IPS DF 4.7 (cell line): ENCODE data around the gene PI4KA.
A peak's percentile ranks its signal among the peaks of the same experiment; 100 is the strongest.

Experiments
- DNase-seq: peaks from one replicate; pipeline ENCODE4 v3.0.0-alpha.2; 2013; ENCODE audit warnings: low spot score; ENCODE audit errors: extremely low read depth

The PI4KA gene

GRCh38 chr22:20881869-20882815, 23.5 kb upstream of the PI4KA start:
- DNase-seq, result no peak

DNA sequence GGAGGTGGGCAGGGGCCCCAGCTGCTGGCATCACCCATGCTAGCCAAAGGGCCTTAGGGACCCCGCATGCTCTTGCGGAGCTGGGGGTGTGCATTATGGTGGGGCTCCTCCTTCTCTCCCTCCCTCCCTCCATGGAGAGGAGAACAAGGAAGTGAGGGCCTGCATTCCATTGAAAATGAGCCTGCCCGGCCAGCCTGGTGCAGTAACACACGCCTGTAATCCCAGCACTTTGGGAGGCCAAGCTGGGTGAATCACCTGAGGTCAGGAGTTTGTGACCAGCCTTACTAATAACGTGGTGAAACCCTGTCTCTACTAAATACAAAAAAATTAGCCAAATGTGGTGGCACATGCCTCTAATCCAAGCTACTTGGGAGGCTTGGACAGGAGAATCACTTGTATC, 22.6 kb upstream of the PI4KA start:
- DNase-seq, result no peak

GRCh38 chr22:20877715-20878114, 19.1 kb upstream of the PI4KA start:
- no peak for DNase-seq

DNA sequence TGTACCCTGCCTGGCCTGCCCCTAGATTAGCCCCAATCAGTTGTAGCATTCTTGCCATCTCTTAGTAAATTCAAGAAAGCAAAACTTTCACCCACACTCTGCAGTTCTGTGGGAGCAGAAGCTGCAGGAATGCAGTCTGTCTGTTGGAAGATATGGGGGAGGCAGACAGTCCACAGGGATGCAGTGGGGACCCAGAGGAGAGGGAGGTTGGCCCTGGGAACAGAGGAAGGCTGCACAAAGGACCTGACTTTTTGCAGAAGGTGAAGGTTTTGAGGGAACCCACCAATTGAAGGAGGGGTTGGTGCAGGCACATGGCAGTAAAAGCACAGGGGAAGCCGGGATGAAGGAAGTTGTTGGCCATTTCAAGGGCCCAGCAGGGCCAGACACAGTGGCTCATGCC, 16.7 kb upstream of the PI4KA start:
- no peak for DNase-seq

DNA sequence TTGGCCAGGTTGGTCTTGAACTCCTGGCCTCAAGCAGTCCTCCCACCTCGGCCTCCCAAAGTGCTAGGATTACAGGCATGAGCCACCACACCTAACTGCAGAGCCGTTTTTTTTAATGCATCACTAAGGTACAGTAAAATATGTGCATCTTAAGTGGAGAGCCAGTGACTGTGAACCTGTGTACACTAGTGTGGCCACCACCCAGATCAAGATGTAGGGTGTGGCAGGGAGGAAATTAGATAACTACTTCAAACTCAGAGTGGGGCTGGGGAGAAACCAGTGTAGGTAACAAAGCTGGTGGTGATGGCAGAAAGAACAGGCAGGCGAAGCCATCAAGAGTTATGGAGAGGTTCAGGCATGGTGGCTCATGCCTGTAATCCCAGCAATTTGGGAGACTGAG, 14.6 kb upstream of the PI4KA start:
- no peak for DNase-seq

DNA sequence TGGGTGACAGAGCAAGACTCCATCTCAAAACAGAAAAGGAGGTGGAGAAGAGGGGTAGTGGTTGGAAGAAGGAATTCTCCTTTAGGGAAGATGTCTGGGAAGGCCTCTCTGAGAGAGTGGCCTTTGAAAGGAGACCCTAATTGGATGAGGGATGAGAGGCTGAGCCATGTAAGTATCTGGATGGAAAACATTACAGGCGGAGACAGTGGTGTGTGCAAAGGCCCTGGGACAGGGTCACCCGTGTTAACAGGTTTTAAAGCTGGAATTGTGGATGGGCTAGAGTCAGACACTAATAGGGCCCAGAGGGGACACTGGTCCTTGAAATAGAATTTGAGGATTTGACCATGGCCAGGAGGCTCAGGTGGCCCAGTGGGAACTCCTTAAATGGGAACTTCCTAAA, 10.6 kb upstream of the PI4KA start:
- no peak for DNase-seq

DNA sequence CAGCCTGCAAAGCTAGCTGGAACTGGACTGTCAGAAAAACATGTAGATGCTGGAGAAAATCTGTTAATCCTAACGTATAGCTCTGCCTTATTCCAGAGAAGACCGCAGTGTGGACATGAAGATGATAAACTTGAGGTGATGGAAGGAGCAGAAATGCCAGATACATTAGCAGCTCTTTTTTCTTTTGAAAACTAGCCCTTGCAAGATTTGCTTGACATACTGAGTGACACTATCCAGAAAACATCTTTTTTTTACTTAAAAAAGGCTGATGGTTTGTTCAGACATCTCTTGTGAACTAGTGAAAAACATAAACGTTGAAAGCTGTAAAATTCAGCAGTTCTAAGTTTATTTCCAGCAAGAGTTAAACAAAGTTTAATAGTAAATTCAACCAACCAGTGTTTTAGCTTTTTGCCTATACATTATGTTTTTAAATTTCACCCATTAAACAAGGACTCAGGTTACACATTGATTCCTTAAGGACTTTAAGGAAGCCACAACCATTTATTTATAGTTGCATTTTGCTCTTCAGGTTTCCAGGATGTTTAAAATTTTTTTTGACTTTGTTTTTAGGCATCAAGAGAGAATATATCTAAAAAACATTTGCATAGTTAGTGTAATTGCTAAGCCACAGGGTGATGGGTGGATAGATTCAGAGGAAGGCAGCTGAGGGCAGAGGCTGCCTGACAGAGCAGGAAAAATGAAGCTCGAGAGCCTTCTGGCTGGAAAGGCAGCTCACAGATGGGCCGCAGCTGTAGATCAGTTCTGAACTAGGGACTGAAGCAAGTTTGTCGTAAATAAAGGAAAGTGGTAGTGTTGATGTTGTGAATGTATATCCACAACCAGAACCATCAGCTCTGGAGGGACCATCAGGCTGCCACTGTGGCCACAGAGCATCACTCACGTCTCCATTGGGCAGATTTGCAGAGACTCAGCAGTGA, 9.7 kb upstream of the PI4KA start:
- DNase-seq, result no peak

- no peak for DNase-seq
These were observed 8.8 kb upstream of the PI4KA start for GRCh38 chr22:20867179-20868024.

- no peak for DNase-seq
These were observed 8.1 kb upstream of the PI4KA start for GRCh38 chr22:20866736-20867135.

DNA sequence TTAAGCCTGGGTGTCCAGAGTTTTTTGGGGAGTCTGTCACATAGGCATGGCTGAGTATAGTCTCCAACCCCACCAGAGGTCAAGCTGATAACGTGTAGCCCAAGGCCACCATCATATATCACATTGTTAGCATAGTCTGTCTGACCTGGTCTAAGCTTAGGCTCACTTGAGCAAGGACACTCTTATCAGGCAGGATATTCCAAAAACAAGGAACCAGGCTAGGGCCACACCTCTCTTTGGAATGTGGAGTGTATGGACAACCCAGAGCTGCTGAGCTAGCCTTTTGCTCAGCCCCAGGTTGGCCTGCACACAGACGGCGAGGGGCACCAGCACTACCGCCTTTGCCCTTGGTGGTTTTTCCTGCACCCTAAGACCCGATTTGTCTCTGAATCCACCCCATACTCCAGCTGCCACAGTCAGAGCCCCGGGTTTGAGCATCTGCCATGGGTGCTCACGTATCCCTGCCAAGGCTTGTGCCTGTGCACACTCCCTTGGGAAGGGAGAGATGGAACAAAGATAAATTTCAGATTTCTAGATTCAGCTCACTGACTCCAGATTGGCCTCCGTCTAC, 7.3 kb upstream of the PI4KA start:
- no peak for DNase-seq

DNA sequence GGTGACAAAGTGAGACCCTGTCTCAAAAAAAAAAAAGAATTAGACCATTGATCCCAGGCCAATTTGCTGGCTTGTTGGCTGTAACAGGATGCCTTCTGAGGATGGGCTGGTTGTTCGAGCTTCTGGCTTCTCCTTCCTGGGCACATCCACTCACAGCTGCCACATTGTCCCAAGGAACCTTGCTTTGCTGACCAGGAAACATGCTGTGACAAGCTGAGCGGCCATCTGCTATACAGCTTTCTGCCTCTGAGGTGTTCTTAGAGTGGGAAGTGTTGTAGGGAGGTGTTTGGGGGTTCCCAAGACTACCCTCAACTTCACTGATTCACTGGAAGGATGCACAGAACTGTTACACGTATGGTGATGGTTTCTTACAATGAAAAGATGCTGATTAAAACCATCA, 6.7 kb upstream of the PI4KA start:
- DNase-seq, result no peak

DNA sequence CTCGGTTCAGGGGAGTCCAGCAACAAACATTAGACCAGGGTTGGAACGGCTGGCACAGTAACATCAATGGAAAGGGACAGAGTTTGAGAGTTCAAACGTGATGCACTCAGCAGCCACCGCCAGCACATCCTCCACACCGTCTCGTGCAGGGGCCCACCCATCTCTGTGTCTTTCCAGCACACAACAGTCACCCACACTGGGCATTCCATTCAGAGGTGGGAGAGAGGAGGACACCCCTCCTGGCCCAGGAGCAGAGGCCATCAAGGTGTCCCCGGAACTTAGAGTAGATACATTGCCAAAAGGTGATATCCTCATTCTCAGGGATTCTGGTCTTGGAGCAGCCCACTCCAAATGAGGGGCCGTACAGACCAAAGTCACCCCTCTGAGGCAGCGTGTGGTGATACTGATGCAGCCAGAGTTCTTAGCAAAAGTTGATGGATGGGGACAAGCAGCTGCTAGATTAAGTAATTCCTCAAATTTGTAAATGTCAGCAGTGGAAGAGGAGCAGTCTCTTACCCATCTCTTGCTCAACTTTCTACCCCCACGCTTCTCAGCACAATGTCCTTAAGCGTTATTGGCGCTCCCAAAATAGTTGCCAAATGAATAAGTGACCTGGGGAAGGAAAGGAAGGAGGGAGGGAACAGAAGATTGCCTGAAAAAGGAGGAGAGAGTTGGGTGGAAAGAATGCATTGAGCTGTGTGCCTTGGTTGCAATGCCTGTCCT, 5.7 kb upstream of the PI4KA start:
- DNase-seq, result no peak

DNA sequence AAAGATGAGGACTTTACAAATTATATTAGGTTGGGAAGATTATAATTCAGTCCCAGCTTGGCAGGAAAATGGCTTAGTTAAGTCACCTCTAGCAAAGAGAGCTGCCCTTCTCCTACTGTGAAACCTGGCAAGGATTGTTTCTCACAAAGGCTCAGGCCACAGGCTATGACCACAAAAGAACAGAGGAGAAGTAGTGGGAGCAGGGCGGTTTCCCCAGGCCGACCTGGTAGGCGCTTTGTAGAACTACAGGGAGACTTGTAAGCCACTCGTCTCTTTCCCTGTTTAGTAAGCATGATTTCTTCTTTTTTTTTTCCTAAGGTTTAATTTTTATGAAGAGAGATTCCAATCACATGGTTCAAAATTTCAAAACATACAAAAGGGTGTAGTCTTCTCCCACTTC, 4.8 kb upstream of the PI4KA start:
- DNase-seq, result no peak

GRCh38 chr22:20862540-20862939, 3.9 kb upstream of the PI4KA start:
- DNase-seq, result no peak

DNA sequence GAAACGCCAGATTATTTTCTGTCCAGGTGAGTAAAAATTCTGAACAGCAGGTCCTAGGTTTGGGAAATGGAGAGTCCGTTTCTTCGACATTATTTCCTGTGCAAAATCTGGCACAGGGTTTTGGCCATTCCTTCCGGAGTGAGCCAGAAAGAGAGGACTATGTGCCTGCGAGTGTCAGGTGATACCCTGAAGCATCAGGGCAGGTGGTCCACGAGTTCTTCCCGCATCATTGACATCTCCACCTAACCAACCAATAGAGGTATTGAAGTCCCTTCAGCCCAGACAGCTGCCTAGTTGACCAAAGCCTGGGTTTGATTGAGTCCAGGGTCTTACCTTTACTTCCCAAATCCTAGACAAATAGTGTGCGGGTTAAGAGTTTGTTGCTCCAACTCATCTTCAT, 1.0 kb upstream of the PI4KA start:
- no peak for DNase-seq

DNA sequence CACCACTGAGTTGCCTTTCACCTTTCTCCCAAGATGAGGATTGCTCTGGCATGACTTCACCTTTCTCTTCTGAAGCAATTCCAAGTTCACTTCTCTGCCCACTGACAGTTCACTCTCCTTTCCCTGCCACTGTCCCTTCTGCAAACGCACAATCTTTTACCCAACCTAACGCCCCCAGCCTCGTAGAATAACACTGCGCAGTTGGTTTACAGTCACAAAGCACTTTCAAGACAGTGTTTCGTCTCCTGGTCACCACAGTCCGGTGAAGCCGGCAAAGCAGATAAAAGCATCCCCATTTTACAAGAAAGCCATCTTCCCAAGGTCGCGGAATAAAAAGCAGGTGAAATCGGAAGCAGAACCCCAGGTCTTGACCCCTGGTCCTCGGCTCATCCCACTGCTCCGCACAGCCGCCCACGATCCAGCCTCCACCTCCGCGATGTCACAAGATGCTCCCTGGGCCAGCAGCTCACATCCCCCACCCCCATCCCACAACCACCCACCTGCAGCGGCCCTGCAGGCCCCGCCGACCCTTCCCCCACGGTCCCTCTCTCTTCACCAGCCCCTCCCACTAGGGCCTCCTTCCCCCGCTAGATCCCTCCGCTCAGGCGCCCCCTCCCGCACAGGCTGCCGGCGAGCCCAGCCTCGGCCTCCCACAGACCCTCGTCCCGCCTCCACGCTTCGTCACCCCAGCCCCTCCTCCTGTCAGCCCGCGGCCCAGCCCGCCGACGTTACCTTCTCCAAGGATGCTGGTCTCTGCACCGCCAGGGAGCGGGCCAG, 585 bp downstream of the PI4KA start:
- DNase-seq, result peak; percentile 64

GRCh38 chr22:20857247-20857643, 1.4 kb downstream of the PI4KA start:
- DNase-seq, result no peak

- DNase-seq, result no peak
These were observed 5.4 kb downstream of the PI4KA start for GRCh38 chr22:20853236-20853660.

DNA sequence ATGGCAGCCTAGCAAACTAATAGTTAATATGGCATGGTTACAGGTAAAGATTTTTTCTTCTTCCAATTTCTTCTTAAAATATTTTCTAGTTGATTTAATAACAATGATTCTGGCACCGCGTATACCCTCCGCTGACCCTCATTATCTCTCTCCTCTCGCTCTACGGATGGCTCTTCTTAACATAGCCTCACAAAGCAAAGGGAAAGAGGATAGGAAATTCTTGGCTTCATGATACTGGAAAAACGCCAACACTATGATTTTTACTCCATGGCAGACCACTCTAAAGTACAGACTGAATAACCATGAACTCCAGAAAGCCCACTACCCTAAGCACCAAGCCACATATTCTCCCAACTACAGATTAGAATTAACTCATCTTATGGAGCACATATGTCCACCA, 6.1 kb downstream of the PI4KA start:
- no peak for DNase-seq

DNA sequence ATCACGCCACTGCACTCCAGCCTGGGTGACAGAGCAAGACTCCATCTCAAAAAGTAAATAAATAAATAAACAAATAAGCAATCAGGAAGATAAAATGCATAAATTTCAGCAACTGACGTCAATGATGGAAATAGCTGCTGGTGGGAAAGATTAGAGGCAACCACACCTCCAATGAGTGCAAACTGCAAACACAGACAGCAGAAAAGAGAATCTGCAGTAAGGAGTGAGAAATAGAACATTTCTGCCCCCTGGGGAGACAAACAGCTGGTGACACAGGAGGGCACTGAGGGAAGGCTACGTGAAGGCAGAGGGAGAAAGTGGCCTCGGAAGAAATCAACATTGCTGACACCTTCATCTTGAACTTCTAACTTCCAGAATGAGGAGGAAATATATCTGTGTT, 6.5 kb downstream of the PI4KA start:
- DNase-seq, result no peak
